Uterus (tissue), 2 donors: ENCODE measurements around the gene LIMK2.

ENCODE experiments used
- POLR2A ChIP-seq, 2 donors: fragments of 450-650 bp; IDR thresholded peaks; one replicate each; pipeline ENCODE4 v1.6.1; 2016; ENCODE audit warnings: antibody characterized with exemption in 2 of 2, mild to moderate bottlenecking in 1 of 2, moderate library complexity in 1 of 2
- TF ChIP-seq, protein P1 (sequence below), 4 experiments: fragments of 200-600 bp in 2 of 4; fragments of 450-650 bp in 2 of 4; sonication (generic) in 2 of 4; IDR thresholded peaks; one replicate each; pipeline ENCODE4 v1.5.1; 2016 to 2019; ENCODE audit warnings: antibody characterized with exemption in 4 of 4, mild to moderate bottlenecking in 2 of 4, moderate library complexity in 1 of 4

DNA sequence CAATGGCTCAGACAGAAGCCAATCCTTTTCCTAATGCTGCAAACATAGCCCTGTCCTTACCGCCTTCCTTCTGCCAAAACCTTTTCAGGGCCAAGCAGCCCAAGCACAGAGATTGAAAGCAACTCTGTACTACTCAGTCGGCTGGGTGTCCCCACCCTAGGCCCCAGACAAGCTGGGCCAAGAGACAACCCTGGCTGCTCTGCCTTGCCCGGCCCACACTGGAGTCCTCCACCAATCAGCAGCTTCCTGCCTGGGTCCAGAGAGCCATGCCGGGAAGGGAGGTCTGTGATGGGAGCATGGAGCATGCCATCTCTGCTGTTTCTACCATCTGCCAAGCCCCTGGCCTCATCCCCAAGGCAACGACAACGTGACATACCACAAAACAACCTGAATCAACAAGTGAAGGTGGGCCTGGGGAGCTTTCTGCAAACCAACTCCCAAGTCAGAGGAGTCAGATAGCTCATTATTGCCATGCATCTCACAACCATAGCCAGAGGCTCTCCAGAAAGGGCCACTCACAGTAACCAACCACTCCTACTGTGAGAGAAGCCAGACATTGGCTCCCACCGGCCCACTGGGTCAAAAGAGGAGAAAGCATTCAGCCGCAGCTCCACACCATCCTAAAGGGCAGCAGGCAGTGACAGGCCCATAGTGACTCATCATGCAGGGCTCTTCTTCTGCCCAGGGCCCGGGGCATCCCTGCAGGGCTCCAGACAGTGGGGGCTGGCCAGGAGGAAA lies 115.9 kb downstream of the LIMK2 start:
- TF ChIP-seq, protein P1, sequence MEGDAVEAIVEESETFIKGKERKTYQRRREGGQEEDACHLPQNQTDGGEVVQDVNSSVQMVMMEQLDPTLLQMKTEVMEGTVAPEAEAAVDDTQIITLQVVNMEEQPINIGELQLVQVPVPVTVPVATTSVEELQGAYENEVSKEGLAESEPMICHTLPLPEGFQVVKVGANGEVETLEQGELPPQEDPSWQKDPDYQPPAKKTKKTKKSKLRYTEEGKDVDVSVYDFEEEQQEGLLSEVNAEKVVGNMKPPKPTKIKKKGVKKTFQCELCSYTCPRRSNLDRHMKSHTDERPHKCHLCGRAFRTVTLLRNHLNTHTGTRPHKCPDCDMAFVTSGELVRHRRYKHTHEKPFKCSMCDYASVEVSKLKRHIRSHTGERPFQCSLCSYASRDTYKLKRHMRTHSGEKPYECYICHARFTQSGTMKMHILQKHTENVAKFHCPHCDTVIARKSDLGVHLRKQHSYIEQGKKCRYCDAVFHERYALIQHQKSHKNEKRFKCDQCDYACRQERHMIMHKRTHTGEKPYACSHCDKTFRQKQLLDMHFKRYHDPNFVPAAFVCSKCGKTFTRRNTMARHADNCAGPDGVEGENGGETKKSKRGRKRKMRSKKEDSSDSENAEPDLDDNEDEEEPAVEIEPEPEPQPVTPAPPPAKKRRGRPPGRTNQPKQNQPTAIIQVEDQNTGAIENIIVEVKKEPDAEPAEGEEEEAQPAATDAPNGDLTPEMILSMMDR (IDR thresholded peaks at IDR 0.05) = no peak
- TF ChIP-seq POLR2A (IDR thresholded peaks at IDR 0.05) = no peak
